AG04450 (cell line): ENCODE data around the gene FBN1. TPM values are rescaled to one million over a fixed set of nuclear protein-coding genes. Genes with fewer than 3 reads are reported as not detected.

Source experiments
- CTCF ChIA-PET: fragments of 300-600, 350-600 bp; formaldehyde crosslinking; extraction: SDS; loops from one replicate; lab custom pipeline; 2022; ENCODE audit warnings: antibody characterized with exemption, inconsistent platforms; lab: Charles Lee
- POLR2A ChIA-PET: fragments of 350-600 bp; formaldehyde crosslinking; extraction: SDS; loops from one replicate; lab custom pipeline; 2021; ENCODE audit warnings: antibody characterized with exemption, inconsistent platforms; lab: Yijun Ruan, JAX
- DNase-seq: peaks from one replicate; pipeline ENCODE4 v3.0.0-alpha.2; 2011; ENCODE audit warnings: low read depth, low spot score
- H3K27ac ChIP-seq: one replicate; pipeline ENCODE4 v1.5.1; 2012; ENCODE audit warnings: low read depth, low read length, control low read depth
- H3K27me3 ChIP-seq: one replicate; pipeline ENCODE4 v1.6.0; 2012; ENCODE audit warnings: low read length; ENCODE audit not compliant: control insufficient read depth, insufficient read depth
- H3K4me3 ChIP-seq: 2 replicates; pipeline ENCODE4 v1.5.1; 2011; ENCODE audit warnings: mild to moderate bottlenecking, low read depth, low read length, control low read depth
- H3K9me3 ChIP-seq: 2 replicates; pipeline ENCODE4 v1.5.1; 2012; ENCODE audit warnings: low read length; ENCODE audit not compliant: control insufficient read depth, insufficient read depth
- CTCF ChIP-seq: IDR thresholded peaks from 2 replicates; pipeline ENCODE4 v1.5.1; 2011; ENCODE audit warnings: low read depth, low read length, control low read depth, inconsistent platforms
- polyA plus RNA-seq: library from polyadenylated mRNA; depleted of rRNA; stranded (reverse); fragments of >200 nt; gene quantifications from 2 replicates; pipeline ENCODE4 v1.2.3, GENCODE V29; 2011

Gene FBN1
- polyA plus RNA-seq, 1 experiment, result 530 TPM

DNA sequence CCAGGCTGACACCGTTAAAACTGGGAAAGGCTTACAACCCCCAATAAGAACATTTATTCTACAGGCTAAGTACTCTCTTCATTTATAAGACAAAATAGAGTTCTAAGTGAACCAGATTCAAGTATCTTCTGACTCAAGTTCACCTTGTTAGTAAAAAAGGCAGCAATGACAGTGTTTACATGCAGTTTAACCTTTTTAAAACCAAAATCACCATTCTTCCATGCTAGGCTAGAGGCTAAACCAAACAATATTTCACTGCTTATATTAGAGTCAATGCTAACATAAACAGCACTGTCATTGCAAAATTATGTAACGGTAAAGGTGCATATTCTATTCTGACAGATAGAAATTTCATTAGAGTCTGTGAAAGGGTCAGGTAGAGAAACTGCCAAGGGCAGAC, 118.0 kb downstream of the FBN1 start:
- TF ChIP-seq CTCF, result no peak
- Histone ChIP-seq H3K9me3 (no peaks in the 10 kb centered on the region), H3K27me3 (no peaks in the 10 kb centered on the region), H3K27ac (no peak overlapping the region), H3K4me3 (no peak overlapping the region)
- ChIA-PET POLR2A (no interaction called here), CTCF (no interaction called here)
- DNase-seq, result no peak

GRCh38 chr15:48522911-48523310, 122.6 kb downstream of the FBN1 start:
- POLR2A ChIA-PET, result interaction anchor here (0.9 kb wide), 1 partner anchor 14 kb away, joined by 3 read pairs; no protein-coding TSS in a partner anchor
- Histone ChIP-seq H3K9me3 (no peaks in the 10 kb centered on the region), H3K4me3 (no peak overlapping the region), H3K27me3 (no peaks in the 10 kb centered on the region), H3K27ac (no peak overlapping the region)
- no peak for DNase-seq
- no peak for TF ChIP-seq CTCF
- CTCF ChIA-PET, result no interaction called here

- DNase-seq, result no peak
- no peak overlapping the region for H3K27ac ChIP-seq
- no peaks in the 10 kb centered on the region for H3K27me3 ChIP-seq
- H3K4me3 ChIP-seq, result no peak overlapping the region
- CTCF ChIA-PET, result no interaction called here
- H3K9me3 ChIP-seq, result no peaks in the 10 kb centered on the region
- TF ChIP-seq CTCF, result no peak
- POLR2A ChIA-PET, result no interaction called here
Observed at GRCh38 chr15:48522123-48522522, 123.4 kb downstream of the FBN1 start.

GRCh38 chr15:48520376-48521155, 124.9 kb downstream of the FBN1 start:
- CTCF ChIA-PET, result no interaction called here
- DNase-seq, result no peak
- POLR2A ChIA-PET, result no interaction called here
- TF ChIP-seq CTCF, result no peak
- Histone ChIP-seq H3K27me3 (no peaks in the 10 kb centered on the region), H3K9me3 (no peaks in the 10 kb centered on the region), H3K27ac (no peak overlapping the region), H3K4me3 (no peak overlapping the region)

GRCh38 chr15:48516121-48516520, 129.4 kb downstream of the FBN1 start:
- POLR2A ChIA-PET, result no interaction called here
- H3K9me3 ChIP-seq, result no peaks in the 10 kb centered on the region
- H3K4me3 ChIP-seq, result no peak overlapping the region
- no peak for DNase-seq
- no peak overlapping the region for H3K27ac ChIP-seq
- no peaks in the 10 kb centered on the region for H3K27me3 ChIP-seq
- CTCF ChIA-PET, result no interaction called here
- TF ChIP-seq CTCF, result no peak
